WTC11 (cell line): Measurements from ENCODE around the gene ARMH2.

Experiments used
- CREM ChIP-seq: sonication (generic); formaldehyde crosslinking; IDR thresholded peaks from 2 replicates; pipeline ENCODE4 v1.8.1; 2022; ENCODE audit warnings: mild to moderate bottlenecking, missing genetic modification reagents, moderate library complexity
- CTCF ChIP-seq: fragments of 200-600 bp; IDR thresholded peaks from 2 replicates; pipeline ENCODE4 v1.8.0; 2022; ENCODE audit warnings: antibody characterized with exemption
- ELF4 ChIP-seq: sonication (generic); formaldehyde crosslinking; IDR thresholded peaks from 2 replicates; pipeline ENCODE4 v1.8.1; 2022; ENCODE audit warnings: low read depth, mild to moderate bottlenecking, moderate library complexity, missing genetic modification reagents
- MXD4 ChIP-seq: fragments of 250-450 bp; sonication (Bioruptor Pico); IDR thresholded peaks from 2 replicates; pipeline ENCODE4 v1.8.0; 2021; ENCODE audit warnings: mild to moderate bottlenecking, moderate library complexity, borderline replicate concordance
- ZNF317 ChIP-seq: sonication (generic); formaldehyde crosslinking; IDR thresholded peaks from 2 replicates; pipeline ENCODE4 v1.8.1; 2023; ENCODE audit warnings: low read depth, mild to moderate bottlenecking, moderate library complexity, missing genetic modification reagents, borderline replicate concordance
- ZNF416 ChIP-seq: fragments of 250-450 bp; sonication (Bioruptor Pico); IDR thresholded peaks from 2 replicates; pipeline ENCODE4 v1.9.0; 2021; ENCODE audit warnings: mild to moderate bottlenecking, inconsistent platforms
- TF ChIP-seq, protein P1 (sequence below): sonication (generic); formaldehyde crosslinking; IDR thresholded peaks from 2 replicates; pipeline ENCODE4 v1.8.1; 2022; ENCODE audit warnings: mild to moderate bottlenecking, missing genetic modification reagents, moderate library complexity, borderline replicate concordance

DNA sequence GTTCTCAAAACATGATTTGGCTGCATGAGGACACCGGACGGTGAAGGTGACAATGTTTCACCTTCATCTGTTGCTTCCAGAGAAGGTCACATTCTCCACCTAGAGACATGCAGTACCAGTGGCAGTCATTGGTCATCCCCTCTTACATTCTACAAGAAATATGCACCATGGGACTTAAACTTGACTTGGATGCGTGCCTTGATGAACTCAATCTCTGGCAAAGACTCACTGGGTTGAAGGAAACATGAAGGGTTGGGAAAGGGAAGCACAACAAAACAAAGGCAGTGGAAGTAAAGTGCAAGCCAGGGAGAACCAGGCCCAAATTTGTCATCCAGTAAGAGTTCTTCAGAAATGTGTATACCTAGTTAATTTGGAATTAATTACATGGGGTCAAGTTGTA, 39.4 kb upstream of the ARMH2 start:
- TF ChIP-seq CTCF (no peak), ELF4 (CRISPR knock-in tag) (no peak), CREM (CRISPR knock-in tag) (no peak), ZNF416 (no peak), MXD4 (CRISPR knock-in tag) (no peak), ZNF317 (no peak)
- TF ChIP-seq, protein P1, sequence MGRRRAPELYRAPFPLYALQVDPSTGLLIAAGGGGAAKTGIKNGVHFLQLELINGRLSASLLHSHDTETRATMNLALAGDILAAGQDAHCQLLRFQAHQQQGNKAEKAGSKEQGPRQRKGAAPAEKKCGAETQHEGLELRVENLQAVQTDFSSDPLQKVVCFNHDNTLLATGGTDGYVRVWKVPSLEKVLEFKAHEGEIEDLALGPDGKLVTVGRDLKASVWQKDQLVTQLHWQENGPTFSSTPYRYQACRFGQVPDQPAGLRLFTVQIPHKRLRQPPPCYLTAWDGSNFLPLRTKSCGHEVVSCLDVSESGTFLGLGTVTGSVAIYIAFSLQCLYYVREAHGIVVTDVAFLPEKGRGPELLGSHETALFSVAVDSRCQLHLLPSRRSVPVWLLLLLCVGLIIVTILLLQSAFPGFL (CRISPR knock-in tag): no peak
